GM21447 (cell line): Measurements from ENCODE around the gene EPX.
"Not testable (repeated sequence)": the region's sequence is repeated elsewhere in the genome, so short reads cannot be mapped to it uniquely, and the experiment has no call there.

Experiments used
- ATAC-seq: cut with Tn5 transposase; IDR thresholded peaks from one replicate; pipeline ENCODE4 v1.9.1; 2021; ENCODE audit not compliant: unreplicated experiment

The EPX gene, protein sequence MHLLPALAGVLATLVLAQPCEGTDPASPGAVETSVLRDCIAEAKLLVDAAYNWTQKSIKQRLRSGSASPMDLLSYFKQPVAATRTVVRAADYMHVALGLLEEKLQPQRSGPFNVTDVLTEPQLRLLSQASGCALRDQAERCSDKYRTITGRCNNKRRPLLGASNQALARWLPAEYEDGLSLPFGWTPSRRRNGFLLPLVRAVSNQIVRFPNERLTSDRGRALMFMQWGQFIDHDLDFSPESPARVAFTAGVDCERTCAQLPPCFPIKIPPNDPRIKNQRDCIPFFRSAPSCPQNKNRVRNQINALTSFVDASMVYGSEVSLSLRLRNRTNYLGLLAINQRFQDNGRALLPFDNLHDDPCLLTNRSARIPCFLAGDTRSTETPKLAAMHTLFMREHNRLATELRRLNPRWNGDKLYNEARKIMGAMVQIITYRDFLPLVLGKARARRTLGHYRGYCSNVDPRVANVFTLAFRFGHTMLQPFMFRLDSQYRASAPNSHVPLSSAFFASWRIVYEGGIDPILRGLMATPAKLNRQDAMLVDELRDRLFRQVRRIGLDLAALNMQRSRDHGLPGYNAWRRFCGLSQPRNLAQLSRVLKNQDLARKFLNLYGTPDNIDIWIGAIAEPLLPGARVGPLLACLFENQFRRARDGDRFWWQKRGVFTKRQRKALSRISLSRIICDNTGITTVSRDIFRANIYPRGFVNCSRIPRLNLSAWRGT

DNA sequence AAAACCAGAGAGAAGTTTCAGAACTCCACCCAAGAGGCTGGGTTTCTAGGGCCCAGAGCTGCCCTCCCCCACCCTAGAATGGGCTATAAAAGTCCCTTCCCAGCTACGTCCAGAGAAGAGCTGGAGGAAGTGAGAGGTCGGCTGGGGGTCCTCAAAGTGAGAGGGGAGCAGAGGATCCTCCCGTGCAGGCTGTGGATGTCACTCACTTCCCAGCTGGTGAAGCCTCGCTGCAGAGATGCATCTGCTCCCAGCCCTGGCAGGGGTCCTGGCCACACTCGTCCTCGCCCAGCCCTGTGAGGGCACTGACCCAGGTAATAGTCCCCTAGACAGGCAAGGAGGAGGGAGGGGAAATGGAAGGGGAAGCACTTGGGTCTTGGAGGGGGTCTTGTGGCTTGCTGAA, at the start of gene EPX:
TSS of gene EPX (plus strand) at position 115 of the 400 bp plus-strand sequence. CDS start at position 236, 121 bp downstream.
- no peak for ATAC-seq

DNA sequence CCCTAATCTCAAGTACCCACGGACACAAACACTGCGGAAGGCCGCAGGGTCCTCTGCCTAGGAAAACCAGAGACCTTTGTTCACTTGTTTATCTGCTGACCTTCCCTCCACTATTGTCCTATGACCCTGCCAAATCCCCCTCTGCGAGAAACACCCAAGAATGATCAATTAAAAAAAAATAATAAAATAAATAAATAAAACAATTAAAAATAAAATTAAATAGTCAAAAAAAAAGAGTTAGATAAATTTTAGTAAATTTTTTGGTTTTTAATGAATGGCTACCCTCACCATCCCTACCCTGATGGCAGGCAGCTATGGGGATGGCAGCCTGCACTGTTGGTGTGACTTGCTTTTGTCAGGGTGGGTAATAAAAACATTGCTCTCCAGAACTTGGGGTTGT, 49.2 kb upstream of the EPX start:
- not testable (repeated sequence) for ATAC-seq

DNA sequence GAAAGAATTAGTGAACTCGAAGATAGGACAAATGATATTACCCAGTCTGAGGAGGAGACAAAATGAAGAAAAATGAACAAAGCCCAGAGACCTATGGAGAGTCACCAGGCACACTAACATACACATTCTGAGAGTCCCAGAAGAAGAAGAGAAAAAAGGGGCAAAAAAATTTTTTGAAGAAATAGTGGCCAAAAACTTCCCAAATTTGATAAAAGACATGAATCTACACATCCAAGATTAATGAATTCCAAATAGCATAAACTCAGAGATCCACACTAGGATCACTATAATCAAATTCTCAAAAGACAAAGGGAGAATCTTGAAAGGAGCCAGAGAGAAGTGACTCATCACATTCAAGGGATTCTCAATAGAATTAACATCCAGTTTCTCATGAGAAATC, 47.7 kb upstream of the EPX start:
- no peak for ATAC-seq

DNA sequence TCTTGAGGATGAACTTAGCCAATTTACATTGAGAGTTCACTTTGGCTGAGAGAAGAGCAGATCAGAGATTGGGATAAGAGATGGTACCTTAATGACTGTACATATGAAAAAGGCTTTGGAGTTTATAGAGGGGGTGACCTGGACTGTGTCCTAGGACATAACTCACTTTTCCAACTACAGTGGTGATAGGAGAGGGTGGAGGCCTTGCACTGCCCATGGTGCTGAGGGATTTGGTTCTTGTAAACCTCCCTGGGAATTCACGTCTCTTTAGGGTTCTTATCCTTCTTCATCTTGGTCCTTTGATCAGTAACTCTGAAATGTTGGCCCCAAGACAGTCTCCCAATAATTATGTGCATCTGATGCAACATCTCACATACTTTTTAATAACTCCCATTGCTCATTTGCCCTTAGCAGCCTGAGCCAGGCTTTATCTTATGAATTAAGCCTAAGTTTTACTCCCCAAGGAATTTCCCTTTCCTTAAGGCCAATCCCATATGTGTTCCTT, 44.5 kb upstream of the EPX start, which contains the start of gene OR4D1:
TSS of gene OR4D1 (plus strand) at position 455 of the 505 bp plus-strand sequence. CDS start 6,770 bp downstream, outside the sequence.
- no peak for ATAC-seq

DNA sequence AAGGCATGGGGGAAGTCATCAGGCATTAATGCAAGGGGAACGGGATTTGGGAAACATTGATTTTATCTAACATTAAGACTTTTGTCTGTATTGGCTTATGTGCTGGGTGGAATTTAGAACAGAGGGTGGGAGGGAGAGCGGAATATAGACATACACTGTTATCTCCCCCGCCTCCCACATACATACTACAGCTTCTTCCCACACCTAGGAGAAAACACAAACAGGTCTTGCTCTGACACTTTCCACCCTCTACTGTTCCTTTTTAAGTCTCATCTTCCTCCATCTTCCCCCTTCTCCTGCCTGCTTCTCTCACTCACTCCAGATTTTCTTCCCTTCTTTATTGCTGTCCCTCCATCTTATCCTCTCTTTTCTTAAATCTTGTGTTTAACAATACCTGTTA, 43.9 kb upstream of the EPX start:
- ATAC-seq: no peak

DNA sequence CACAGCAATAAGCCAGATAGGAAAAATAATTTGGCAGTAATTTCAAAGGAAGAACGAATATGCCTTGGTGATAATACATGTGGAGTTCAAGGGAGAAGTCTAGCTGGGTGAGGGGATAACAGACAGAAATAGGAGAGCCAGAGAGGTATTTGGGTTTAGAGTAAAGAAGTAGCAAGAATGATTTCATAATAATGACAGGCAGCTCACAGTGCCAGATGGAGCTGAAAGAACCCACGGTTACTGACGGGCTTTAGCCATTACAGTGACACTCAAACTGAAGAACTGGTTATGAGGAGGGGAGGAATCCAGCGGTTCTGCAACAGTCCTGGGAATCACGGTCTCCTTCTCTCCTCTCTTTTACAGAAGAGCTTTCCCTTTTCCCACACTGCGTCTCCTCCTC, 42.1 kb upstream of the EPX start:
- ATAC-seq: no peak

DNA sequence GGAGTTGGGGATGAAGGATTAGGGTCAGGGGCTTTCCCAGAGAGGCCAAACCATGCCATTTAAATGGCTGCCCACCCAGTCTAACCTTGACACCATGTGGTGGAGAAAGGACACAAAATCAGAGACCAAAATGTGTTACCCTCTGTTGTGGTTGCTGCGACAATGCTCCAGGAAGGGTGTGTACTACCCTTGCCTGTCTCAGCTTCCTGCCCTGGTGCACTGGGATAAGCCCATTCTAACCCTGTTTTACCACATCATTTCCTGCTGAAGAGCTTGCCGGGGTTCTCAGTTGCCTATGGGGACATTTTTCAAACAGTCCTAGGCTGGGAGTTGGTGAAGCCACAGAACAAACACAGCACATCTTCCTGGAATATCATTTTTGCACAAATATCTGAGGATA, 39.5 kb upstream of the EPX start:
- ATAC-seq: no peak

DNA sequence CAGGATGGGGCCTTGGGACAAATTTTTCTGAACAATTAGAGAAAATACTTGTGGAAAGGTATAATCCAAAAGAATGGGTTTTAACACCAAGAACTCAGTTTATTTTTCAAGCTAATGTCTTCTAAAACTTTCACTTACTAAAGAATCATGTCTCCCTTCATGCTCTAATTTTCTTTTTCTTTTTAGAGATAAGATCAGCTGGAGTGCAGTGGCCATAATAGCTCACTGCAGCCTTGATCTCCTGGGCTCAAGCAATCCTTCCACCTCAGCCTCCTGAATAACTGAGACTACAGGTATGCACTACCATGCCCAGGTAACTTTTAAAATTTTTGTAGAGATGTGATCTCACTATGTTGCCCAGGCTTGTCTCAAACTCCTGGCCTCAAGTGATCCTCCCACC, 38.9 kb upstream of the EPX start:
- ATAC-seq: no peak

DNA sequence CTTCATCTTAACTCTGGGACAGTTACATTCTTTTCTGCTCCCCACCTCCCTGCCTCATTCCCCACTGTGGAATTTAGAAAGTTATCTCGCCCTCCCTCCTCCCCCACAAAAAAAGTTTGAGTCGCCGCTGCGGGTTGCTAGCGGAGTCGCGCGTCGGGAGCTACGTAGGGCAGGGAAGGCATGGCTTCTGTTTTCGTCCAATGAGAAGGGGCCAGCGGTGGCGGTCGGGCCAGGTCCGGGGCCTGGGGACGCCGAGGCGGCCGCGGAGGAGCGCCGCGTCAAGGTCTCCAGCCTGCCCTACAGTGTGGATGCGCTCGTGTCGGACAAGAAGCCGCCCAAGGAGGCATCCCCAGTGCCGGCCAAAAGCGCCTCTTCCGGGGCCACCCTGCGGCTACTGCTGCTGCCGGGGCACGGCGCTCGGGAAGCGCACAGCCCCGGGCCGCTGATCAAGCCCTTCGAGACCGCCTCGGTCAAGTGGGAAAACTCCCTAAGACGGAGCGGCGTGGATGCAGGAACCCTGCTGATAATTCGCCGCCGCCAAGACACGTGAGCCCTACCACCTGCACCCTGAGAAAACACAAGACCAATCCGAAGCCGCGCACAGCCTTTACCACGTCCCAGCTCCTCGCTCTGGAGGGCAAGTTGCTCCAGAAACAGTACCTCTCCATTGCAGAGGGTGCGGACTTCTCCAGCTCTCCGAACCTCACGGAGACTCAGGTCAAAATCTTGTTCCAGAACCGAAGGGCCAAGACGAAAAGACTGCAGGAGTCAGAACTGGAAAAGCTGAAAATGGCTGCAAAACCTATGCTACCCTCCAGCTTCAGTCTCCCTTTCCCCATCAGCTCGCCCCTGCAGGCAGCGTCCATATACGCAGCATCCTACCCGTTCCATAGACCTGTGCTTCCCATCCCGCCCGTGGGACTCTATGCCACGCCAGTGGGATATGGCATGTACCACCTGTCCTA, 35.4 kb upstream of the EPX start:
- ATAC-seq: no peak

DNA sequence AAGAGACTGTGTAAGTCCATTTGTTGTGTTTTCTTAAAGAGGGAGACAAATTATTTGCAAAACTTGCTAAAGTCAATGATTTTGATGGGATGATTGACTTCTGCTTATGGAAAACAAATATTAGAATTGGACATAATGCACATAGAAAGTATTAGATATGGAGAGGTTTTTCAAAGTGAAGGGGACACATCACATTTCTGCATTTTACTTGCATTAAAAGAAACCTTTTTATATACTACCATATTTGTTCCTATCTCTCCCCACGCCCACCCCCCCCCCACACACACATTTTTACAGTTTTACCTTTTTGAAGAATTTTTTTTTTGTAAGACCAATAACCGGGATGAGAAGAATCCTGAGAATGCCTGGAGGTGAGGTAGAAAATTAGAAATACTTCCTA, 34.3 kb upstream of the EPX start:
- no peak for ATAC-seq

DNA sequence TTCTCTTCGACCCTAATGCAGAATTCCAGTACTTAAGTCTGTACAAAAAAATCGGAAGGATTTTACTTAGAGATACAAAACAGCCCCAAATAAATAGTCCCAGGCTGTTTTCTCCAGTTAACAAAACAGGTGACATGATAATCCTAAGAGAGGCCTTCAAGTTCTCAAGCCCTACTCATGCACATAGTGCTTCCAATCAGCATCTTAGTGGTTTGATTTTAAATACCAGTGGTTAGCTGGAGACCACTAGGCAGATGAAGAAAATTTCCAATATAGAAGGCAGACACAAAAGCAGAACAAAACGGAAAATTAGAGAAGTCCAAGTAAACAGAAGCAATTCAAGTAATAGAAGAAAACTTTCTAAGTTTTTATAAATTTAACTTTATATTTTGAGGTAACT, 31.0 kb upstream of the EPX start:
- ATAC-seq: no peak

DNA sequence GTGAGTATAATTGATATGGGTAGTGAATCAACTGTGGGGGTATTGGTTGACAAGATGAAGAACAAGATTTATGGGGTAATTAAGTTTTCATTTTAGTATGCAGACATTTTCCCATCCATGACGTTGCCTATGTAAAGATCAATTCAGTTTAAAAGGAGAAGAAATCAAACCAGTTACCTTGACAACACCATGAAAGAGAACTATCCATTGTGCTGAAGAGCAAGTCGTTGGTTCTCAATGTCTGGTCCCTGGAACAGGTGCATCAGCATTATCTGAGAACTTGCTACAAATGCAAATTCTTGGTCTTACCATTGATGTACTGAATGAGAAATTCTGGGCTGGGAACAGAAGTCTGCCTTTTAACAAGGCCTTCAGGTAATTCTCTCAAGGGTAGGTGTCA, 26.5 kb upstream of the EPX start:
- no peak for ATAC-seq

DNA sequence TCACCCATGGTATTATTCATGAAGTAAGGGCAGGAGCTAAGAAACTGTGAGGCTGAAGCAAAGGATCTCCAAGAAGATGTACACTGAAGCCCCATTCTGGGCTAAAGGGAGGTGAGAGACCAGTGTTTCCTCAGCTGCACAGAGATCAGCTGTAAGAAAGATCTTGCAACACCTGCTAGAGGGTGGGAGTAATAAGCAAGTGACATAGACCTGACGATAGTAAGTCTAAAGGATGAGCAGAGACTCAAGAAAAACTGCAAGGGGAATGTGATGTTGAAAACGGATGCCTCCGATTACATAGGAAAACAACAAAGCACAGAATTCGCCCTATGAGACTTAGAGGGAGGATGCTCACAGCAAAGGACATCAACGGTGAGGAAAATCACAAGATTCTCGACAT, 25.8 kb upstream of the EPX start, which contains the start of gene OR4D2:
TSS of gene OR4D2 (plus strand) at position 301 of the 400 bp plus-strand sequence. CDS start 2,674 bp downstream, outside the sequence.
- no peak for ATAC-seq

DNA sequence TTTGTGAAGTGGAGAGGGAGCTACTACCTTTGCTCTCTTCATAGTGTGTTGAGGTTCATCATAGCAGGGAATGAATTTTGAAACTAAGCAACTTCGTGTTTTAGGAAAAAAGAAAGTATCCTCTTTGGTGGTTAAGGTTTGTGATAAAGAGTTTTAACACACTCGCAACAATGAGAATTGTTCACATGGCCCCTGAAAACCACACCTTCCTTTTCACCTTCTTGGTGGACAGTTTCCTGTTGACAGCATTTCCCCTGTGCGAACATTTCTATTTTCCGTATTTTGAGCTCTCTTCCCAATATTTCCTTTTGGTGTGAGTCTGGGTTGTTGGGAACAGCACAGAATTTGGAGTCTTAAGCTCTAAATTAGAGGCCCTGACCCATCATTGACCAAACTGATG, 21.9 kb upstream of the EPX start:
- ATAC-seq: no peak

DNA sequence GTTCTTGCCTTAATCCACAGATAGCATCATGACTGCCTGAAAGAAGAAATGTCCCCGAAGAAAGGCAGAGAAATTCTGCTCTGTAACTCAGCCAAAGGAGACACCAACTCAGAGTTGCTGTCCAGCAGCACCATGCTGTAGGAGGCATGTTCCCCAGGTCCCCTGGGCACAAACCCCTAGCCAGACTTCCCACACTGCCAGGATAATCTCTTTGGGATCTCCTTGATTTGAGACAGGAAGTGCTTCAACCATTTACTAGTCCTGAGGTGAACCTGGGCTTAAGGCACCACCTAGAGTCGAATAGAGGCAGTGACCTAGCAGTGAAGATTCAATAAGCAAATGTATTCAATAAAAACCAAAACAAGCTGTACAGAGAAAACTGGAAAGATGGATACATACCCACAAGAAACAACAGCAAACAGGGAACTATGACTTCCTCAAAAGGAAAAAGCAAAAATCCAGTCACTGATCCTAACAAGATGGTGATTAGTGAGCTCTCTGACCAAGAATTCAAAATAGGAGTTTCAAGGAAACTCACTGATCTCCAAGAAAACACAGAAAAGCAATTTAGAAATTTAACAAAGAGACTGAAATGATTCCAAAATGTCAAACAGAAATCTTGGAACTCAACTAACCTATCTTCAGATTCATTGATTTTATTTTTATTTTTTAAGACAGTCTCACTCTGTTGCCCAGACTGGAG, 20.0 kb upstream of the EPX start:
- no peak for ATAC-seq

DNA sequence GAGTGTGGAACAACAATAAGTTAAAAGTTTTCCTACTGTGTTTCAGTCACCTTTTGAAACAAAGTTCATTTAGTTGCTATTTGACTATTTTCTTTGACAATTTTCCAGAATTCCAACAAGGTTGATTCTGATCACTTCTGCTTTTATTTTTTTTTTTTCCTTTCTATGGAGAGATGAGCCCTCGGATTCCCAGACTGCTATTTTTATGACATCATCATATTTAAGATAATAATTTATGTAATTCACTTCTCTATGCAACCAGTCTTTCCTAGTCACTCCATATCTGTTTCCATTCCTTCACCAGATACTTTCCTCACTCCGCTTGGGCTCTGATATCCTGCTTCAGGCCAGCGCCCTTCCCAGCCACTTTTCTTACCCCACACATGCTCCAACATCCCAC, 17.7 kb upstream of the EPX start:
- ATAC-seq: no peak

DNA sequence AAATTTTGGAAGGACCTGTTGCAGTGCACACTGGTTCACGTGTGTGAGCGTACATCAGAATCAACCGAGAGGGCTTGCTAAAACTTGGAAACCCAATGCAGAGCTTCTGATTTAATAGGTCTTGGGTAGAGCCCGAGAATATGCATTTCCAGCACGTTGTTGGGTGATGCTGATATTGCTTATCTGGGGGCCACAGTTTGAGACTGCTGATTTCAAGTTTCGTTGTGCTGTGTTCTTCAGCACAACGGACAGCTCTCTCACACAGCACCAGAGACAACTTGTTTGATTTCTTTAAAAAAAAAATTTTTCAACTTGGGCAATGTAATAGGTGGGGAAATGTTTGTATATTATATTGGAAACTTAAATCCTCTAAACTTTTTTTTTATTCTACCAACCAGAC, 16.3 kb upstream of the EPX start:
- ATAC-seq: no peak

DNA sequence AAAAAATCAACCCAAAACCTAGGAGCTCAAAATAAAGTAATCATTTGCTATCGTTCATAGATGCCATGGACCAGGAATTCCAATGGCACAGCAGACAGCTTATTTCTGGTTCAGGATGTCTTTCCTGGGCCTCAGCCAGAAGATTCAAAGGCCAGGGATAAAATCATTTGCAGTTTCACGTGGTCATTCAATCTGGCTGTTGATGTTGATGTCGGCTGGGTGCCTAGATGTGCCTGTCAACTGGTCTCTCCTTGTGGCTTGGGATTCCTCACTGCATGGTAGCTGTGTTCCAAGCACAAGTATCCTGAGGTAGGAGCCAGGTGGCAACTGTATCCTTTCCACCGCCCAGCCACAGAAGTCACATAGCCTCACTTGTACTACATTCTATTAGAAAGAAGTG, 10.7 kb upstream of the EPX start:
- ATAC-seq: no peak

DNA sequence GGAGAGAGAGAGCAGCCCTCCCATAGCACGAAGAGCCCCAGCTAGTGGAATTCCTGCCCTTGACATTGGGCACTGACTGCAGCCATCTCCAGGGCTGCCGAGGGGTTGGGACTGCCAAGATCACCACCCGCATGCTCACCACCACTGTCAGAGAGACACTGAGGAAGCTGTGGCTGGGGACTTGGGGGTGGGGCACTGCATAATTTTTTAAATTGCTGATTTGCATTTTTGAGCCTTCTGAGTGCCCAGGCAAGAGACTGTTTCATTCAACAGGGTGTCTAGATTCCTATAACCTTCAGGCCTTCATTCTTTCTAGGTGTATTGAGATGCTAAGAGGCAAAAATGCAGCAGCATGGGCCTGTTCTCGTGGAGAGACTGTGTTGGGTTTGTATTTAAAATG, 9.0 kb upstream of the EPX start:
- no peak for ATAC-seq

DNA sequence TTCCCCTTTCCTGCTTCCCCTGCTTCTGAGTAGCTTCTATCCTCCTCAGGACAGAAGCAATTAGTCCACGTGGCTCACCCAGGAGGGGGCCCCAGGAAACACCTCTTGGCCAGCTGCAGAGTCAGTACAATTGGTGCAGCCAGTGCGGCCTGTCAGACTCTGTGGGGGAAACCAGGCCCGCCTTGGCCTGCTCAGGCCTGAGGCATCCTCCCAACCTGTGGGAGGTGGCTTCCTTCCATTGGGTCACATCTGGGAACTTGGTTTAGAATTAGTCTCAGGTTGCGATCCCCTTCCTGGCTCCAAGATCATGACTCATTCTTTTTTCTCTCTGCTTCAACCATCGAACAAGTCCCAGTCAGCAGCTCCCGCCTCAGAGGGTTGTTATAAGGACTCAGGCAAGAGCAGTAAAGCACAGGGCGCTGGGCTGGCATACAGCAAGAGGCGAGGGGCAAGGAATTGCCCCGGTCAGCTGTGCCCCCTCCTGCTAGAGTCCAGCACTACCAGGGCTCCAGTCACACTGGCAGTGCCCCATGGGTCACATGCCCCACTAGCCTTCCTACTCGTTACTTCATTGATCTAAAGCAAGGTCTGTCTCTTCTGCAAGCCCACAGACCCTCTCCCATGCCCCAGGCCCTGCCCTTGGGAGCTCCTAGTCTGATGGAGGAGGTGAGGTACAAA, 8.1 kb upstream of the EPX start:
- ATAC-seq: no peak
